B cell (primary cell): Measurements from ENCODE around the gene TENM3. TPM values are rescaled to one million over a fixed set of nuclear protein-coding genes. Genes with fewer than 3 reads are reported as not detected.

Experiments used
- ATAC-seq: fragments of 200-7000 bp; cut with Tn5 transposase; one replicate; pipeline ENCODE4 v1.10.0; 2021; ENCODE audit warnings: low read depth, mild to moderate bottlenecking, moderate number of reproducible peaks, moderate library complexity
- CTCF ChIA-PET: fragments of 350-600 bp; sonication (Branson Sonifier 250); formaldehyde crosslinking; loops from one replicate; lab custom pipeline; 2021; ENCODE audit warnings: antibody characterized with exemption, inconsistent platforms; lab: Charles Lee
- POLR2A ChIA-PET: fragments of 350-600 bp; sonication (Branson Sonifier 250); formaldehyde crosslinking; loops from one replicate; lab custom pipeline; 2021; ENCODE audit warnings: antibody characterized with exemption; lab: Charles Lee
- DNase-seq: peaks from one replicate; pipeline ENCODE4 v3.0.0; 2013
- H2AFZ ChIP-seq: 2 replicates; pipeline ENCODE4 v1.6.1; 2012; ENCODE audit warnings: mild to moderate bottlenecking, low read depth, low read length; ENCODE audit not compliant: insufficient read depth, poor library complexity, severe bottlenecking
- H3K27ac ChIP-seq, 2 donors: 1 replicate in 1 of 2; 2 replicates in 1 of 2; pipeline ENCODE4 v1.5.1; 2012 to 2013; ENCODE audit warnings: low read length in 2 of 2, mild to moderate bottlenecking in 2 of 2, moderate library complexity in 1 of 2
- H3K27me3 ChIP-seq, 4 experiments: fragments of 200-600 bp in 1 of 4; sonication (generic) in 1 of 4; replicated peaks in 1 of 4; 1 replicate in 2 of 4; 2 replicates in 2 of 4; pipeline versions ENCODE4 v1.6.1 to v1.7.0; 2013 to 2016; ENCODE audit warnings: low read length in 3 of 4, mild to moderate bottlenecking in 2 of 4, mixed read lengths in 1 of 4, moderate library complexity in 1 of 4; ENCODE audit not compliant: insufficient read depth in 4 of 4, control insufficient read depth in 3 of 4; ENCODE audit errors: control extremely low read depth in 1 of 4
- H3K36me3 ChIP-seq, 2 experiments: replicated peaks in 1 of 2; 1 replicate in 1 of 2; 2 replicates in 1 of 2; pipeline versions ENCODE4 v1.6.1 to v1.7.1; 2013; ENCODE audit warnings: low read length in 1 of 2; ENCODE audit not compliant: insufficient read depth in 2 of 2, control insufficient read depth in 1 of 2; ENCODE audit errors: control extremely low read depth in 1 of 2, extremely low read depth in 1 of 2
- H3K4me1 ChIP-seq, 2 donors: fragments of 200-600 bp in 1 of 2; sonication (generic) in 1 of 2; 1 replicate in 1 of 2; 2 replicates in 1 of 2; pipeline versions ENCODE4 v1.5.1 to v1.6.1; 2013 to 2017; ENCODE audit warnings: low read length in 2 of 2; ENCODE audit not compliant: control insufficient read depth in 2 of 2, insufficient read depth in 2 of 2
- H3K4me2 ChIP-seq: replicated peaks from 2 replicates; pipeline ENCODE3; 2012; ENCODE audit warnings: mild to moderate bottlenecking, low read depth, low read length; ENCODE audit not compliant: poor library complexity, severe bottlenecking
- H3K4me3 ChIP-seq, 5 experiments: fragments of 200-600 bp in 1 of 5; sonication (generic) in 1 of 5; 1 replicate in 3 of 5; 2 replicates in 2 of 5; pipeline versions ENCODE4 v1.5.1 to v1.7.0; 2011 to 2016; ENCODE audit warnings: low read length in 4 of 5, mild to moderate bottlenecking in 4 of 5, low read depth in 2 of 5, control low read depth in 1 of 5, moderate library complexity in 1 of 5; ENCODE audit not compliant: insufficient read depth in 1 of 5; ENCODE audit errors: control extremely low read depth in 1 of 5, extremely low read depth in 1 of 5
- H3K79me2 ChIP-seq: fragments of 200-600 bp; sonication (generic); one replicate; pipeline ENCODE4 v1.6.0; 2016; ENCODE audit warnings: low read length; ENCODE audit not compliant: control insufficient read depth, insufficient read depth
- H3K9ac ChIP-seq: fragments of 200-600 bp; sonication (generic); 2 replicates; pipeline ENCODE4 v1.6.1; 2017; ENCODE audit warnings: mild to moderate bottlenecking, low read length, moderate library complexity
- H3K9me3 ChIP-seq, 3 donors: one replicate each; pipeline versions ENCODE4 v1.6.1 to v1.7.1; 2013; ENCODE audit warnings: low read length in 2 of 3; ENCODE audit not compliant: control insufficient read depth in 2 of 3, insufficient read depth in 1 of 3; ENCODE audit errors: control extremely low read depth in 1 of 3
- H4K20me1 ChIP-seq: 2 replicates; pipeline ENCODE4 v1.6.0; 2012; ENCODE audit warnings: mild to moderate bottlenecking, low read length; ENCODE audit not compliant: insufficient read depth, control insufficient read depth, poor library complexity, severe bottlenecking
- H3K27ac Mint-ChIP-seq: one replicate; pipeline ENCODE4 v1.8.0; 2021; ENCODE audit warnings: mixed read lengths
- H3K27me3 Mint-ChIP-seq: one replicate; pipeline ENCODE4 v1.8.0; 2021; ENCODE audit warnings: mixed read lengths
- H3K4me1 Mint-ChIP-seq: one replicate; pipeline ENCODE4 v1.8.0; 2021; ENCODE audit warnings: mixed read lengths
- H3K4me3 Mint-ChIP-seq: one replicate; pipeline ENCODE4 v1.8.0; 2021; ENCODE audit warnings: mixed read lengths
- H3K9me3 Mint-ChIP-seq: one replicate; pipeline ENCODE4 v1.8.0; 2022; ENCODE audit warnings: mixed read lengths; ENCODE audit not compliant: insufficient read depth
- CTCF ChIP-seq: fragments of 200-600 bp; IDR thresholded peaks from one replicate; pipeline ENCODE4 v1.8.0; 2022; ENCODE audit warnings: antibody characterized with exemption, mild to moderate bottlenecking
- EZH2 ChIP-seq: IDR thresholded peaks from 2 replicates; pipeline ENCODE4 v1.6.1; 2012; ENCODE audit warnings: borderline replicate concordance, low read depth, mild to moderate bottlenecking, moderate library complexity, low read length; ENCODE audit not compliant: insufficient read depth, poor library complexity, severe bottlenecking
- WGBS: methylation state at CpG from one replicate; pipeline ENCODE4 v1.1.5; 2013; ENCODE audit warnings: missing lambda C conversion rate; ENCODE audit not compliant: insufficient coverage; 5-methylcytosine and 5-hydroxymethylcytosine counted together
- intact Hi-C: fragments of 100-400 bp; cut with micrococcal nuclease; formaldehyde crosslinking; loops from one replicate; pipeline ENCODE4 v1.10.0; 2022
- polyA plus RNA-seq: library from polyadenylated mRNA; depleted of rRNA; stranded (reverse); fragments of >200 nt; gene quantifications from 2 replicates; pipeline ENCODE4 v1.2.3, GENCODE V29; 2012
- total RNA-seq, 2 donors: library from RNA; stranded (reverse); fragments of 120-200 nt in 1 of 2; gene quantifications; 1 replicate in 1 of 2; 2 replicates in 1 of 2; pipeline versions ENCODE4 v1.2.3 to v1.2.4, GENCODE V29; 2013 to 2022

The TENM3 gene
- total and polyA plus RNA-seq, 2 donors (not counting 1 experiment from before 2014, with no cell fraction given), result not detected

- ChIA-PET CTCF (no interaction called here), POLR2A (no interaction called here)
- H3K27me3 Mint-ChIP-seq, result peaks cover 19% of the 10 kb centered on the region
- Histone ChIP-seq H3K27me3 (peaks cover 0 to 22% (median 2%) of the 10 kb centered on the region in 4 experiments), H3K9me3 (peaks cover 0 to 37% (median 3%) of the 10 kb centered on the region in 3 donors), H3K27ac (no peak overlapping the region), H3K79me2 (no peaks in the 10 kb centered on the region), H3K4me1 (peaks cover 15 to 16% of the 10 kb centered on the region in 2 donors), H4K20me1 (no peaks in the 10 kb centered on the region), H3K4me3 (no peak overlapping the region), H3K9ac (no peak overlapping the region), H3K36me3 (no peaks in the 10 kb centered on the region), H3K4me2 (no peak overlapping the region), H2AFZ (no peak overlapping the region)
- intact Hi-C loops, result no loop called here
- no peaks in the 10 kb centered on the region for H3K9me3 Mint-ChIP-seq
- no peak overlapping the region for H3K27ac Mint-ChIP-seq
- TF ChIP-seq EZH2 (no peak), CTCF (no peak)
- no peak for DNase-seq
- peaks cover 12% of the 10 kb centered on the region for H3K4me1 Mint-ChIP-seq
- no peak for ATAC-seq
- H3K4me3 Mint-ChIP-seq, result no peak overlapping the region
- 100% methylated on average over 4 of the region's 8 CpGs for WGBS
Observed at GRCh38 chr4:182804131-182804530, 560.9 kb downstream of the TENM3 start.

GRCh38 chr4:182805321-182805720 lies 562.1 kb downstream of the TENM3 start:
- H3K4me3 ChIP-seq, result no peak overlapping the region
- Mint-ChIP-seq H3K27ac (no peak overlapping the region), H3K4me1 (peaks cover 13% of the 10 kb centered on the region), H3K9me3 (no peaks in the 10 kb centered on the region), H3K4me3 (no peak overlapping the region), H3K27me3 (peaks cover 19% of the 10 kb centered on the region)
- no peaks in the 10 kb centered on the region for H3K36me3 ChIP-seq
- ChIA-PET POLR2A (interaction anchor here (0.6 kb wide), 1 partner anchor 648 kb away, joined by 3 read pairs; no protein-coding TSS in a partner anchor), CTCF (interaction anchor here (0.7 kb wide), 1 partner anchor 13 kb away, joined by 3 read pairs; no protein-coding TSS in a partner anchor)
- H2AFZ ChIP-seq, result no peak overlapping the region
- DNase-seq (no peak), ATAC-seq (no peak)
- WGBS, result 77% methylated on average over 9 of the region's 9 CpGs
- H3K27me3 ChIP-seq, result peaks cover 0 to 22% (median 2%) of the 10 kb centered on the region in 4 experiments
- H3K9ac ChIP-seq, result no peak overlapping the region
- peaks cover 0 to 39% (median 5%) of the 10 kb centered on the region in 3 donors for H3K9me3 ChIP-seq
- H3K79me2 ChIP-seq, result no peaks in the 10 kb centered on the region
- no peak overlapping the region for H3K27ac ChIP-seq
- no peak overlapping the region for H3K4me2 ChIP-seq
- TF ChIP-seq CTCF (no peak), EZH2 (no peak)
- peaks cover 21 to 26% of the 10 kb centered on the region in 2 donors for H3K4me1 ChIP-seq
- no peaks in the 10 kb centered on the region for H4K20me1 ChIP-seq
- intact Hi-C loops, result no loop called here
